HCT116 (cell line): Measurements from ENCODE around the gene SMG5. TPM values are rescaled to one million over a fixed set of nuclear protein-coding genes. Genes with fewer than 3 reads are reported as not detected.
A peak's percentile ranks its signal among the peaks of the same experiment; 100 is the strongest.

Experiments used
- ATAC-seq: fragments of 200-7000 bp; cut with Tn5 transposase; 2 replicates; pipeline ENCODE4 v1.9.1; 2020; ENCODE audit warnings: mild to moderate bottlenecking, moderate library complexity
- BruUV-seq: library from RNA; stranded (reverse); fragments of 400-500 nt; replicated peaks from 2 replicates; lab custom pipeline; 2021; lab: Mats Ljungman, UMichigan
- CTCF ChIA-PET: fragments of 300-600 bp; sonication (Branson Sonifier 250); formaldehyde crosslinking; loops from one replicate; lab custom pipeline; 2021; ENCODE audit warnings: antibody characterized with exemption; lab: Charles Lee
- POLR2A ChIA-PET: fragments of 300-600, 350-600 bp; sonication (Branson Sonifier 250); formaldehyde crosslinking; loops from one replicate; lab custom pipeline; 2021; ENCODE audit warnings: antibody characterized with exemption; lab: Charles Lee
- RAD21 ChIA-PET, 2 experiments: fragments of 300-600 bp; sonication (Branson Sonifier 250); formaldehyde crosslinking; loops; one replicate each; lab custom pipeline; 2023; ENCODE audit warnings: low total read pairs in 2 of 2; ENCODE audit not compliant: uncharacterized antibody in 2 of 2, unreplicated experiment in 2 of 2, low non-redundant PET in 1 of 2; lab: Charles Lee
- DNase-seq: peaks from one replicate; pipeline ENCODE4 v3.0.0-alpha.2; 2010; ENCODE audit warnings: low read depth, low spot score
- H2AFZ ChIP-seq: fragments of 200-600 bp; shearing (Covaris generic), sonication (generic); 2 replicates; pipeline ENCODE4 v1.6.1; 2017; ENCODE audit warnings: low read depth, mixed run types, mixed read lengths, antibody characterized with exemption, low read length; ENCODE audit not compliant: poor library complexity, severe bottlenecking
- H3K27ac ChIP-seq: 2 replicates; pipeline ENCODE4 v1.5.1; 2012; ENCODE audit warnings: low read depth, low read length
- H3K27me3 ChIP-seq: fragments of 200-600 bp; sonication (generic); 2 replicates; pipeline ENCODE4 v1.6.1; 2016; ENCODE audit warnings: mixed run types, low read length, mixed read lengths; ENCODE audit not compliant: insufficient read depth
- H3K36me3 ChIP-seq, 2 experiments: fragments of 200-500 bp in 1 of 2; fragments of 200-600 bp in 1 of 2; sonication (Bioruptor generic) in 1 of 2; sonication (generic) in 1 of 2; 2 replicates each; pipeline versions ENCODE4 v1.5.1 to v1.6.1; 2014 to 2016; ENCODE audit warnings: low read length in 2 of 2, inconsistent platforms in 1 of 2, mixed read lengths in 1 of 2, mixed run types in 1 of 2; ENCODE audit not compliant: insufficient read depth in 2 of 2, control insufficient read depth in 1 of 2
- H3K4me1 ChIP-seq, 2 experiments: fragments of 200-600 bp in 1 of 2; sonication (generic) in 1 of 2; 2 replicates each; pipeline versions ENCODE4 v1.5.1 to v1.6.1; 2012 to 2017; ENCODE audit warnings: low read length in 2 of 2, inconsistent platforms in 1 of 2, mild to moderate bottlenecking in 1 of 2, mixed read lengths in 1 of 2, mixed run types in 1 of 2, moderate library complexity in 1 of 2; ENCODE audit not compliant: insufficient read depth in 2 of 2, control insufficient read depth in 1 of 2
- H3K4me2 ChIP-seq: fragments of 200-600 bp; sonication (generic); 2 replicates; pipeline ENCODE4 v1.6.1; 2017; ENCODE audit warnings: mixed run types, low read length, mixed read lengths
- H3K4me3 ChIP-seq, 2 experiments: fragments of 200-600 bp in 1 of 2; sonication (generic) in 1 of 2; replicated peaks in 1 of 2; 2 replicates each; pipeline ENCODE4 v1.5.1; 2011 to 2016; ENCODE audit warnings: low read length in 2 of 2, control low read depth in 1 of 2, low read depth in 1 of 2, mild to moderate bottlenecking in 1 of 2, mixed read lengths in 1 of 2, mixed run types in 1 of 2
- H3K79me2 ChIP-seq: fragments of 200-600 bp; sonication (generic); 2 replicates; pipeline ENCODE4 v1.6.1; 2017; ENCODE audit warnings: mild to moderate bottlenecking, mixed run types, low read length, moderate library complexity, mixed read lengths; ENCODE audit not compliant: insufficient read depth
- H3K9ac ChIP-seq: fragments of 200-600 bp; sonication (generic); 2 replicates; pipeline ENCODE4 v1.6.1; 2016; ENCODE audit warnings: low read length, mixed read lengths
- H3K9me2 ChIP-seq: fragments of 200-600 bp; sonication (generic), shearing (Covaris generic); 2 replicates; pipeline ENCODE4 v1.6.1; 2017; ENCODE audit warnings: mixed run types, mild to moderate bottlenecking, moderate library complexity; ENCODE audit not compliant: insufficient read depth
- H3K9me3 ChIP-seq, 2 experiments: fragments of 200-500 bp in 1 of 2; fragments of 200-600 bp in 1 of 2; sonication (Bioruptor generic) in 1 of 2; sonication (generic) in 1 of 2; 2 replicates each; pipeline ENCODE4 v1.6.1; 2014 to 2017; ENCODE audit warnings: low read length in 2 of 2, mixed read lengths in 2 of 2, inconsistent platforms in 1 of 2, low read depth in 1 of 2, mild to moderate bottlenecking in 1 of 2, mixed run types in 1 of 2, moderate library complexity in 1 of 2; ENCODE audit not compliant: control insufficient read depth in 1 of 2, insufficient read depth in 1 of 2
- H4K20me1 ChIP-seq: fragments of 200-600 bp; sonication (generic), shearing (Covaris generic); 2 replicates; pipeline ENCODE4 v1.6.1; 2017; ENCODE audit warnings: mixed run types, mild to moderate bottlenecking, moderate library complexity; ENCODE audit not compliant: insufficient read depth
- EZH2 ChIP-seq: fragments of 200-600 bp; sonication (generic); IDR thresholded peaks from 2 replicates; pipeline ENCODE4 v1.6.1; 2017; ENCODE audit warnings: antibody characterized with exemption, mixed run types
- EZH2phosphoT487 ChIP-seq: fragments of 200-600 bp; IDR thresholded peaks from 2 replicates; pipeline ENCODE4 v1.6.1; 2018; ENCODE audit warnings: antibody characterized with exemption, borderline replicate concordance
- SP1 ChIP-seq: IDR thresholded peaks from 2 replicates; pipeline ENCODE4 v1.6.1; 2012; ENCODE audit warnings: low read depth
- ZFX ChIP-seq: fragments of 450-650 bp; IDR thresholded peaks from 2 replicates; pipeline ENCODE4 v1.6.1; 2017
- intact Hi-C: fragments of 100-400 bp; cut with micrococcal nuclease; formaldehyde crosslinking; loops from 2 replicates; pipeline ENCODE4 v1.10.0; 2022
- total RNA-seq: library from RNA; stranded (reverse); gene quantifications from one replicate; pipeline ENCODE4 v1.2.1, GENCODE V29; 2021; ENCODE audit not compliant: unreplicated experiment

SMG5 gene
- total RNA-seq, 1 experiment from 2014 or later, result 75.2 TPM

GRCh38 chr1:156284757-156285156 lies 2.1 kb upstream of the SMG5 start:
- Histone ChIP-seq H3K36me3 (peaks cover 0 to 7% of the 10 kb centered on the region in 2 experiments; a peak in 2 of 4 replicates), H3K4me1 (peaks cover 25 to 27% of the 10 kb centered on the region in 2 experiments), H3K4me2 (peak overlapping the region; percentile 91; the same call in 1 of the 2 replicates), H3K27me3 (no peaks in the 10 kb centered on the region), H2AFZ (no peak overlapping the region), H3K9me3 (no peaks in the 10 kb centered on the region), H3K9me2 (no peaks in the 10 kb centered on the region), H3K27ac (0 out of 2 replicates have a peak overlapping the region, but pooled peaks have one; percentile 13), H3K79me2 (peaks cover 37% of the 10 kb centered on the region), H3K4me3 (no peak overlapping the region), H3K9ac (peak overlapping the region; percentile 98; the same call in 1 of the 2 replicates), H4K20me1 (peaks cover 10% of the 10 kb centered on the region; the same call in 1 of the 2 replicates)
- intact Hi-C loops, result no loop called here
- no peak for ATAC-seq
- ChIA-PET RAD21 (no interaction called here), POLR2A (no interaction called here), CTCF (no interaction called here)
- TF ChIP-seq ZFX (no peak), SP1 (no peak), EZH2 (no peak)
- no peak for DNase-seq
- BruUV-seq, result no TSS peak

- intact Hi-C loops, result no loop called here
- peaks cover 44% of the 10 kb centered on the region for H3K79me2 ChIP-seq
These were observed 1.5 kb upstream of the SMG5 start, which contains the start of gene TMEM79 for GRCh38 chr1:156284112-156284511. Gene TMEM79 (plus strand): TSS chr1:156284325. CDS start chr1:156285227, 902 bp downstream.

More at GRCh38 chr1:156284112-156284511, 1.5 kb upstream of the SMG5 start, which contains the start of gene TMEM79:
- RAD21 ChIA-PET, result no interaction called here
- DNase-seq (no peak), ATAC-seq (no peak)
- TF ChIP-seq EZH2phosphoT487 (no peak), SP1 (peak; percentile 28; the same call in 1 of the 2 replicates)
- Histone ChIP-seq H3K27me3 (no peaks in the 10 kb centered on the region), H4K20me1 (peaks cover 10% of the 10 kb centered on the region; the same call in 1 of the 2 replicates), H3K4me1 (peaks cover 25 to 27% of the 10 kb centered on the region in 2 experiments), H3K9me3 (no peaks in the 10 kb centered on the region), H3K36me3 (peaks cover 2 to 13% of the 10 kb centered on the region in 2 experiments; a peak in 3 of 4 replicates), H3K9me2 (no peaks in the 10 kb centered on the region), H2AFZ (no peak within 1 kb of the TSS), H3K4me2 (peak within 1 kb of the TSS; percentile 91), H3K4me3 (peak within 1 kb of the TSS; percentile 77 to 96), H3K9ac (peak within 1 kb of the TSS; percentile 98), H3K27ac (peak within 1 kb of the TSS; percentile 90)
- no TSS peak for BruUV-seq
- POLR2A ChIA-PET, result no interaction called here
- CTCF ChIA-PET, result interaction anchor here (2.3 kb wide), 1 partner anchor 35 kb away, joined by 6 read pairs; no protein-coding TSS in a partner anchor
